ENCODE measurements around the gene FAM81A.

FAM81A gene

GRCh38 chr15:59437817-59438624 is at the start of gene FAM81A:
TSS of gene FAM81A (plus strand) at chr15:59438186. CDS start at chr15:59458627, 20,441 bp downstream.
- no peak for TF ChIP-seq CTCF (IDR thresholded peaks at IDR 0.05; ENCODE audit: low read depth, low read length)
- peak within 1 kb of the TSS; percentile 39 for H3K27ac ChIP-seq
- no peaks in the 10 kb centered on the region for H3K9me3 ChIP-seq (ENCODE audit: severe bottlenecking)
- no peaks in the 10 kb centered on the region for H3K36me3 ChIP-seq
- peak within 1 kb of the TSS; percentile 80 for H3K4me3 ChIP-seq (ENCODE audit: low read depth, low read length)
- H3K27me3 ChIP-seq (ENCODE audit: insufficient read depth, low read depth, severe bottlenecking), result no peaks in the 10 kb centered on the region
- DNase-seq, result peak; percentile 85

GRCh38 chr15:59388670-59389069 is 49.3 kb upstream of the FAM81A start:
- Histone ChIP-seq H3K27ac (no peak overlapping the region), H3K9me3 (ENCODE audit: severe bottlenecking) (no peaks in the 10 kb centered on the region), H3K36me3 (no peaks in the 10 kb centered on the region), H3K27me3 (ENCODE audit: insufficient read depth, low read depth, severe bottlenecking) (no peaks in the 10 kb centered on the region), H3K4me3 (ENCODE audit: low read depth, low read length) (no peak overlapping the region)
- TF ChIP-seq CTCF (IDR thresholded peaks at IDR 0.05; ENCODE audit: low read depth, low read length), result no peak
- DNase-seq, result no peak

GRCh38 chr15:59392299-59392698 is 45.7 kb upstream of the FAM81A start:
- no peak overlapping the region for H3K4me3 ChIP-seq (ENCODE audit: low read depth, low read length)
- no peak overlapping the region for H3K27ac ChIP-seq
- no peak for DNase-seq
- H3K36me3 ChIP-seq, result no peaks in the 10 kb centered on the region
- H3K9me3 ChIP-seq (ENCODE audit: severe bottlenecking), result no peaks in the 10 kb centered on the region
- TF ChIP-seq CTCF (IDR thresholded peaks at IDR 0.05; ENCODE audit: low read depth, low read length), result no peak
- H3K27me3 ChIP-seq (ENCODE audit: insufficient read depth, low read depth, severe bottlenecking), result no peaks in the 10 kb centered on the region

- H3K4me3 ChIP-seq (ENCODE audit: low read depth, low read length), result no peak overlapping the region
- TF ChIP-seq CTCF (IDR thresholded peaks at IDR 0.05; ENCODE audit: low read depth, low read length), result no peak
- H3K27ac ChIP-seq, result no peak overlapping the region
- no peaks in the 10 kb centered on the region for H3K36me3 ChIP-seq
- H3K9me3 ChIP-seq (ENCODE audit: severe bottlenecking), result no peaks in the 10 kb centered on the region
- no peaks in the 10 kb centered on the region for H3K27me3 ChIP-seq (ENCODE audit: insufficient read depth, low read depth, severe bottlenecking)
- no peak for DNase-seq
These were observed 43.8 kb upstream of the FAM81A start for GRCh38 chr15:59394166-59394661.

- Histone ChIP-seq H3K9me3 (ENCODE audit: severe bottlenecking) (no peaks in the 10 kb centered on the region), H3K4me3 (ENCODE audit: low read depth, low read length) (no peak overlapping the region), H3K27me3 (ENCODE audit: insufficient read depth, low read depth, severe bottlenecking) (no peaks in the 10 kb centered on the region), H3K27ac (no peak overlapping the region), H3K36me3 (no peaks in the 10 kb centered on the region)
- no peak for TF ChIP-seq CTCF (IDR thresholded peaks at IDR 0.05; ENCODE audit: low read depth, low read length)
- DNase-seq, result no peak
These were observed 41.8 kb upstream of the FAM81A start for GRCh38 chr15:59396211-59396610.

Data from WERI-Rb-1 (cell line).